H1 (cell line): ENCODE measurements around the gene CDC42BPB.

Experiments used
- CTCF ChIP-seq, 3 experiments: IDR thresholded peaks; 1 replicate in 2 of 3; 2 replicates in 1 of 3; pipeline versions ENCODE4 v1.5.1 to v1.6.1; 2011; ENCODE audit warnings: low read length in 3 of 3, mild to moderate bottlenecking in 3 of 3, inconsistent platforms in 2 of 3, low read depth in 1 of 3, moderate library complexity in 1 of 3; ENCODE audit not compliant: insufficient read depth in 1 of 3; ENCODE audit errors: control extremely low read depth in 1 of 3
- EGR1 ChIP-seq: IDR thresholded peaks from 2 replicates; pipeline ENCODE4 v1.6.1; 2011; ENCODE audit warnings: low read depth, low read length, borderline replicate concordance
- EZH2 ChIP-seq: fragments of 200-600 bp; sonication (generic); IDR thresholded peaks from 2 replicates; pipeline ENCODE4 v1.7.1; 2012; ENCODE audit warnings: low read depth, mild to moderate bottlenecking, moderate library complexity, low read length, inconsistent platforms; ENCODE audit not compliant: severe bottlenecking
- POLR2A ChIP-seq, 2 experiments: IDR thresholded peaks; 1 replicate in 1 of 2; 2 replicates in 1 of 2; pipeline ENCODE4 v1.6.1; 2011; ENCODE audit warnings: low read depth in 2 of 2, low read length in 2 of 2, mild to moderate bottlenecking in 2 of 2; ENCODE audit errors: control extremely low read depth in 1 of 2
- SIN3A ChIP-seq, 2 experiments: IDR thresholded peaks in 1 of 2; conservative IDR thresholded peaks in 1 of 2; 2 replicates each; pipeline ENCODE4 v1.6.1; 2011 to 2012; ENCODE audit warnings: low read length in 2 of 2, improper control_type of control experiment in 1 of 2, low read depth in 1 of 2, mild to moderate bottlenecking in 1 of 2
- YY1 ChIP-seq: IDR thresholded peaks from 2 replicates; pipeline ENCODE4 v1.6.1; 2011; ENCODE audit warnings: low read depth, mild to moderate bottlenecking, low read length

- TF ChIP-seq YY1 (no peak), POLR2A (IDR thresholded peaks at IDR 0.05; ENCODE audit: control extremely low read depth in 1 of 2, low read depth in 2 of 2, low read length in 2 of 2) (no peak), EGR1 (no peak), EZH2 (no peak), SIN3A (conservative IDR thresholded peaks at IDR 0.05 in 1 of 2, IDR thresholded peaks at IDR 0.05 in 1 of 2; ENCODE audit: low read depth in 1 of 2, low read length in 2 of 2) (no peak), CTCF (IDR thresholded peaks at IDR 0.05; ENCODE audit: control extremely low read depth in 1 of 3, insufficient read depth in 1 of 3, low read depth in 1 of 3, low read length in 3 of 3) (no peak)
These were observed 93.1 kb downstream of the CDC42BPB start for GRCh38 chr14:102964152-102964730.
